HG02943 (cell line): Measurements from ENCODE around the gene PDE11A.

Source experiments
- ATAC-seq: cut with Tn5 transposase; IDR thresholded peaks from one replicate; pipeline ENCODE4 v1.9.1; 2021; ENCODE audit warnings: mild to moderate bottlenecking, low read depth, moderate library complexity; ENCODE audit not compliant: unreplicated experiment

The PDE11A gene

GRCh38 chr2:177678939-177679338 lies 393.6 kb downstream of the PDE11A start:
- ATAC-seq: no peak

- ATAC-seq: no peak
Observed at GRCh38 chr2:177676636-177677035, 395.9 kb downstream of the PDE11A start.

- ATAC-seq: no peak
Observed at GRCh38 chr2:177675825-177676224, 396.8 kb downstream of the PDE11A start.

- no peak for ATAC-seq
Observed at GRCh38 chr2:177675350-177675821, 397.2 kb downstream of the PDE11A start.

- ATAC-seq: no peak
Observed at GRCh38 chr2:177673602-177674595, 398.7 kb downstream of the PDE11A start.

GRCh38 chr2:177671662-177672061 lies 400.9 kb downstream of the PDE11A start:
- ATAC-seq: no peak

- ATAC-seq: no peak
Observed at GRCh38 chr2:177670791-177671535, 401.6 kb downstream of the PDE11A start.

GRCh38 chr2:177669625-177670330 lies 402.8 kb downstream of the PDE11A start:
- no peak for ATAC-seq

GRCh38 chr2:177669201-177669600 lies 403.4 kb downstream of the PDE11A start:
- ATAC-seq: no peak

- ATAC-seq: no peak
Observed at GRCh38 chr2:177668617-177669016, 404.0 kb downstream of the PDE11A start.

- ATAC-seq: no peak
Observed at GRCh38 chr2:177667626-177668025, 405.0 kb downstream of the PDE11A start.

- no peak for ATAC-seq
Observed at GRCh38 chr2:177666408-177666807, 406.2 kb downstream of the PDE11A start.

- no peak for ATAC-seq
Observed at GRCh38 chr2:177665948-177666347, 406.6 kb downstream of the PDE11A start.

- no peak for ATAC-seq
Observed at GRCh38 chr2:177665328-177665727, 407.2 kb downstream of the PDE11A start.

- ATAC-seq: no peak
Observed at GRCh38 chr2:177662895-177663294, 409.7 kb downstream of the PDE11A start.

GRCh38 chr2:177660742-177661141 lies 411.8 kb downstream of the PDE11A start:
- no peak for ATAC-seq

GRCh38 chr2:177658309-177658708 lies 414.3 kb downstream of the PDE11A start:
- ATAC-seq: no peak

- ATAC-seq: no peak
Observed at GRCh38 chr2:177651833-177652232, 420.7 kb downstream of the PDE11A start.

GRCh38 chr2:177649568-177650518 lies 422.7 kb downstream of the PDE11A start:
- no peak for ATAC-seq

- no peak for ATAC-seq
Observed at GRCh38 chr2:177646791-177647190, 425.8 kb downstream of the PDE11A start.
